Mammary epithelial cell (primary cell): Measurements from ENCODE around the gene C4orf50.

Experiments
- CTCF ChIP-seq, 2 donors: IDR thresholded peaks in 1 of 2; conservative IDR thresholded peaks in 1 of 2; 2 replicates each; pipeline ENCODE4 v1.5.1; 2011 to 2012; ENCODE audit warnings: inconsistent platforms in 2 of 2, low read length in 2 of 2, mild to moderate bottlenecking in 2 of 2, control low read depth in 1 of 2, low read depth in 1 of 2; ENCODE audit not compliant: insufficient read depth in 1 of 2; ENCODE audit errors: extremely low read depth in 1 of 2
- EZH2 ChIP-seq: IDR thresholded peaks from 2 replicates; pipeline ENCODE4 v1.6.1; 2012; ENCODE audit warnings: low read length, inconsistent platforms, borderline replicate concordance

DNA sequence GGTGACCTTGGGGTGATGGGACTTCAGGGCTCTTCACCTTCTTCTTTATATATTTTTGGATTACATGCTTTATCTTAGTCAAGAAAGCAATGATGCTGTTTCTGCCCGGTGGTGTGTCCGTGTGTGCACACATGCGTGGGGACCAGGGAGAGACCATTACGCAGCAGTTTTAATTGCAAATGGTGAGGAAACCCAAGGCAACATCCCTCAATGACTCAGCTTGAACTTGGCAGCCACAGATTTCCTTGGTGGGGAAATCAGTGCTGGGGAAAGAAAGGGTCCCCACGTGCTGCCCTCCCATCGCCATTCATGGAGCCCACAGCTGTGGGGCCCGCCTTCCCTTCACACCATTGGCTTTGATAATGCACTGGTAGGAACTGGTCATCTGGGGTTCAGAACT lies 46.2 kb upstream of the C4orf50 start:
- TF ChIP-seq CTCF (conservative IDR thresholded peaks at IDR 0.05 in 1 of 2, IDR thresholded peaks at IDR 0.05 in 1 of 2; ENCODE audit: extremely low read depth in 1 of 2, insufficient read depth in 1 of 2, low read depth in 1 of 2, low read length in 2 of 2) = no peak
- TF ChIP-seq EZH2 = no peak
